Measurements from ENCODE around the gene DMAC2L. TPM values are rescaled to one million over a fixed set of nuclear protein-coding genes. Genes with fewer than 3 reads are reported as not detected.

DMAC2L gene
- total RNA-seq, 1 experiment from 2014 or later, result 15.4 TPM

DNA sequence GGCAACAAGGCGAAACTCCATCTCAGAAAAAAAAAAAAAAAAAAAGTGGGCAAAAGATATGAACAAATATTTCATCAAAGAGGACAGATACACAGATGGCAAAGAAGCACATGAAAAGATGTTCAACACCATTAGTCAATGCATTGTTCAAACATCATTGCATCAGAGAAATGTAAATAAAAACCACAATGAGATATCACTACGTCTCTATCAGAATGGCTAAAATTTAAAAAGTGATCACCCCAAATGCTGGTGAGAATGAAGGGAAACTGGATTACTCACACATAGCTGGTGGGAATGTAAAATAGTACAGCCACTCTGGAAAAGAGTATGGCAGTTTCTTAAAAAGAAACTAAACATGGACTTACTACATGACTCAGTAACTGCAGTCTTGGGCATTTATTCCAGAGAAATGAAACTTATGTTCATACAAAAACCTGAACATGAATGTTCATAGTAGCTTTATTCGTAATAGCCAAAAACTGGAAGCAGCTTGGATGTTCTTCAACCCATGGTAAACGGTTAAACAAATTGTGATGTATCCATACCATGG, 3.7 kb upstream of the DMAC2L start:
- TF ChIP-seq EZH2 (IDR thresholded peaks at IDR 0.05; ENCODE audit: low read depth), result no peak
- TF ChIP-seq, protein P1, sequence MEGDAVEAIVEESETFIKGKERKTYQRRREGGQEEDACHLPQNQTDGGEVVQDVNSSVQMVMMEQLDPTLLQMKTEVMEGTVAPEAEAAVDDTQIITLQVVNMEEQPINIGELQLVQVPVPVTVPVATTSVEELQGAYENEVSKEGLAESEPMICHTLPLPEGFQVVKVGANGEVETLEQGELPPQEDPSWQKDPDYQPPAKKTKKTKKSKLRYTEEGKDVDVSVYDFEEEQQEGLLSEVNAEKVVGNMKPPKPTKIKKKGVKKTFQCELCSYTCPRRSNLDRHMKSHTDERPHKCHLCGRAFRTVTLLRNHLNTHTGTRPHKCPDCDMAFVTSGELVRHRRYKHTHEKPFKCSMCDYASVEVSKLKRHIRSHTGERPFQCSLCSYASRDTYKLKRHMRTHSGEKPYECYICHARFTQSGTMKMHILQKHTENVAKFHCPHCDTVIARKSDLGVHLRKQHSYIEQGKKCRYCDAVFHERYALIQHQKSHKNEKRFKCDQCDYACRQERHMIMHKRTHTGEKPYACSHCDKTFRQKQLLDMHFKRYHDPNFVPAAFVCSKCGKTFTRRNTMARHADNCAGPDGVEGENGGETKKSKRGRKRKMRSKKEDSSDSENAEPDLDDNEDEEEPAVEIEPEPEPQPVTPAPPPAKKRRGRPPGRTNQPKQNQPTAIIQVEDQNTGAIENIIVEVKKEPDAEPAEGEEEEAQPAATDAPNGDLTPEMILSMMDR (conservative IDR thresholded peaks at IDR 0.05), result no peak
- Histone ChIP-seq H3K27ac (no peak overlapping the region), H3K4me2 (no peak overlapping the region), H3K4me3 (no peak overlapping the region), H2AFZ (no peak overlapping the region), H4K20me1 (ENCODE audit: insufficient read depth) (no peaks in the 10 kb centered on the region), H3K4me1 (replicated peaks; ENCODE audit: insufficient read depth) (peaks cover 20% of the 10 kb centered on the region), H3K36me3 (ENCODE audit: low read depth) (no peaks in the 10 kb centered on the region), H3F3A (ENCODE audit: insufficient read depth, low read depth) (peaks cover 5% of the 10 kb centered on the region; the same call in 1 of the 2 replicates), H3K9me2 (ENCODE audit: insufficient read depth) (no peaks in the 10 kb centered on the region; the same call in 1 of the 2 replicates), H3K27me3 (ENCODE audit: insufficient read depth, low read depth) (no peaks in the 10 kb centered on the region), H3K9me3 (ENCODE audit: insufficient read depth, low read depth) (no peaks in the 10 kb centered on the region), H3K79me2 (ENCODE audit: low read depth) (peaks cover 55% of the 10 kb centered on the region)
- intact Hi-C loops (cut with micrococcal nuclease; ENCODE audit: unreplicated experiment), result no loop called here
- no peak for DNase-seq
- ChIA-PET CTCF (interaction anchor here (0.7 kb wide), 1 partner anchor 224 kb away, joined by 8 read pairs; no protein-coding TSS in a partner anchor), POLR2A (ENCODE audit: unreplicated experiment) (no interaction called here)
- BruUV-seq (replicated peaks), result no TSS peak

DNA sequence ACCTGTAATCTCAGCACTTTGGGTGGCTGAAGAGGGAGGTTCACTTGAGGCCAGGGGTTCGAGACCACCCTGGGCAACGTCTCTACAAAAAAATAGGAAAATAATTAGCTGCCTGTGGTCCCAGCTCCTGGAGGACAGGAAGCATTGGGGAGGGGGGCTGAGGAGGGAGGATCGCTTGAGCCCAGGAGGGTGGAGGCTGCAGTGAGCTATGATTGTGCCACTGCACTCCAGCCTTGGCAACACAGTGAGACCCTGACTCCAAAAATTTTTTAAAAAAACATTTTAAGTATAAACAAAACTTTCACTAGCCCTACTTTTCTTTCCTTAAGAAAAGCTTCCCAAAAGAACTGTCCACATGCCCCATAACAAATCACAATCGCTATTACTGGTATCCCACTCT, 1.7 kb upstream of the DMAC2L start:
- Histone ChIP-seq H3K36me3 (ENCODE audit: low read depth) (no peaks in the 10 kb centered on the region), H4K20me1 (ENCODE audit: insufficient read depth) (no peaks in the 10 kb centered on the region), H3K27me3 (ENCODE audit: insufficient read depth, low read depth) (no peaks in the 10 kb centered on the region), H3K4me3 (peak overlapping the region; percentile 85; the same call in 1 of the 2 replicates), H3K9me3 (ENCODE audit: insufficient read depth, low read depth) (no peaks in the 10 kb centered on the region; the same call in 1 of the 2 replicates), H3K27ac (no peak overlapping the region), H3K4me2 (peak overlapping the region; percentile 97; the same call in 1 of the 2 replicates), H2AFZ (no peak overlapping the region), H3F3A (ENCODE audit: insufficient read depth, low read depth) (peaks cover 5% of the 10 kb centered on the region; the same call in 1 of the 2 replicates), H3K79me2 (ENCODE audit: low read depth) (peaks cover 57% of the 10 kb centered on the region), H3K9me2 (ENCODE audit: insufficient read depth) (no peaks in the 10 kb centered on the region; the same call in 1 of the 2 replicates), H3K4me1 (replicated peaks; ENCODE audit: insufficient read depth) (peaks cover 18% of the 10 kb centered on the region)
- intact Hi-C loops (cut with micrococcal nuclease; ENCODE audit: unreplicated experiment), result loop anchor here (5.0 kb wide), 1 partner anchor 458 kb away; the partner anchor contains the start of gene NEMF
- CTCF ChIA-PET, result interaction anchor here (0.6 to 1.0 kb wide), 5 partner anchors 11 to 680 kb away, joined by 3 to 14 read pairs (median 5); no protein-coding TSS in a partner anchor
- TF ChIP-seq EZH2 (IDR thresholded peaks at IDR 0.05; ENCODE audit: low read depth), result no peak
- TF ChIP-seq, protein P1 (conservative IDR thresholded peaks at IDR 0.05), result no peak
- POLR2A ChIA-PET (ENCODE audit: unreplicated experiment), result no interaction called here
- BruUV-seq (replicated peaks), result no TSS peak
- no peak for DNase-seq

DNA sequence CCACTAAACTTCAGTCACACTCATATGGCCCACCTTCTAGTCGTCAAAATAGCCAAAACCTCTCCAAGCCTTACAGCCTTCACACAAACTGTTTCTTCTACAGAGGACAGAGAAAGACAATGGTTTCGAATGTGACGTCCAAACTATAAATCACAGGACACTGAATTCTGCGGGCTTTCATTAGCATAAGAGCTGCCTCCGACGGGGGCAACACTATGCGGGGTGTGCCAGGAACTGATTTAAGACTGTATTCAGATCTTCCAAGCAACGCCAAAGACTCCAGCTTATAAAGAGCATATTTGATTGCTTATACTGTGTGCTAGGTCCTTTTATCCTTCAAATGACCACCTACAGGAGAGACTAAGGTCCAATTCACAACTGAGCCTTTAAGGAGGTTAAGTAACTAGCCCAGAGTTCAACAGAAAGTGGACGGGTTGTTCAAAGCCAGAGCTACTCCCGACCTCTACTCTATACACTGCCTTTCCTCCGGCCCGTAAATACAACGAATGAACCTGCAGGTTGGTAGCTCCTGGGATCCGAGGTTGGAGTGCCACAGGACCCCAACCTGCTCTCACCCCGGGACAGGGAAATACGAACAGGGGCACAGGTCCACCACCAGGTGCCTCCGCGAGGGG, 670 bp upstream of the DMAC2L start:
- POLR2A ChIA-PET (ENCODE audit: unreplicated experiment), result interaction anchor here (0.5 to 0.6 kb wide), 2 partner anchors 85 to 140 kb away, joined by 4 to 5 read pairs; partner anchors contain the start of gene CDKL1

More for the DNA sequence above, 670 bp upstream of the DMAC2L start:
- H3K36me3 ChIP-seq (ENCODE audit: low read depth), result no peaks in the 10 kb centered on the region
- H3K4me3 ChIP-seq, result peak overlapping the region; percentile 85
- DNase-seq, result no peak
- peak overlapping the region; percentile 99 for H2AFZ ChIP-seq
- TSS peak; percentile 50 for BruUV-seq (replicated peaks)
- no peaks in the 10 kb centered on the region; the same call in 1 of the 2 replicates for H3K9me3 ChIP-seq (ENCODE audit: insufficient read depth, low read depth)
- peak overlapping the region; percentile 97 for H3K4me2 ChIP-seq
- no peaks in the 10 kb centered on the region for H4K20me1 ChIP-seq (ENCODE audit: insufficient read depth)
- H3K79me2 ChIP-seq (ENCODE audit: low read depth), result peaks cover 54% of the 10 kb centered on the region
- peak overlapping the region; percentile 33; the same call in 1 of the 2 replicates for H3K27ac ChIP-seq
- no peaks in the 10 kb centered on the region; the same call in 1 of the 2 replicates for H3K9me2 ChIP-seq (ENCODE audit: insufficient read depth)
- H3F3A ChIP-seq (ENCODE audit: insufficient read depth, low read depth), result peaks cover 5% of the 10 kb centered on the region; the same call in 1 of the 2 replicates
- intact Hi-C loops (cut with micrococcal nuclease; ENCODE audit: unreplicated experiment), result loop anchor here (5.0 kb wide), 1 partner anchor 459 kb away; the partner anchor contains the start of gene NEMF
- H3K27me3 ChIP-seq (ENCODE audit: insufficient read depth, low read depth), result no peaks in the 10 kb centered on the region
- CTCF ChIA-PET, result interaction anchor here (0.5 to 1.0 kb wide), 3 partner anchors 10 to 416 kb away, joined by 3 to 5 read pairs (median 3); no protein-coding TSS in a partner anchor
- TF ChIP-seq, protein P1 (conservative IDR thresholded peaks at IDR 0.05), result peak; percentile 64; the same call in 1 of the 2 replicates
- no peak for TF ChIP-seq EZH2 (IDR thresholded peaks at IDR 0.05; ENCODE audit: low read depth)
- H3K4me1 ChIP-seq (replicated peaks; ENCODE audit: insufficient read depth), result peaks cover 18% of the 10 kb centered on the region
